CD14-positive monocyte (primary cell): ENCODE results near the gene FKBP3. TPM values are rescaled to one million over a fixed set of nuclear protein-coding genes. Genes with fewer than 3 reads are reported as not detected.

ENCODE experiments used
- DNase-seq, 3 donors: peaks; one replicate each; pipeline ENCODE4 v3.0.0-alpha.2; 2011 to 2022
- H2AFZ ChIP-seq: 2 replicates; pipeline ENCODE4 v1.6.0; 2012; ENCODE audit warnings: mild to moderate bottlenecking, low read depth, low read length, inconsistent platforms; ENCODE audit not compliant: insufficient read depth, poor library complexity, severe bottlenecking
- H3K27ac ChIP-seq, 2 donors: 1 replicate in 1 of 2; 2 replicates in 1 of 2; pipeline ENCODE4 v1.5.1; 2012 to 2013; ENCODE audit warnings: low read length in 2 of 2, control low read depth in 1 of 2, inconsistent platforms in 1 of 2, low read depth in 1 of 2, mild to moderate bottlenecking in 1 of 2
- H3K27me3 ChIP-seq, 2 donors: one replicate each; pipeline versions ENCODE4 v1.6.0 to v1.6.1; 2011 to 2013; ENCODE audit warnings: low read length in 2 of 2; ENCODE audit not compliant: control insufficient read depth in 2 of 2, insufficient read depth in 2 of 2
- H3K36me3 ChIP-seq, 2 donors: replicated peaks in 1 of 2; 1 replicate in 1 of 2; 2 replicates in 1 of 2; pipeline versions ENCODE4 v1.5.1 to v1.6.1; 2012 to 2013; ENCODE audit warnings: low read length in 2 of 2, control low read depth in 1 of 2, inconsistent platforms in 1 of 2, mild to moderate bottlenecking in 1 of 2; ENCODE audit not compliant: insufficient read depth in 2 of 2, control insufficient read depth in 1 of 2
- H3K4me1 ChIP-seq, 2 donors: 1 replicate in 1 of 2; 2 replicates in 1 of 2; pipeline versions ENCODE4 v1.5.1 to v1.6.1; 2012 to 2013; ENCODE audit warnings: low read length in 2 of 2, control low read depth in 1 of 2, inconsistent platforms in 1 of 2, mild to moderate bottlenecking in 1 of 2, moderate library complexity in 1 of 2; ENCODE audit not compliant: insufficient read depth in 2 of 2, control insufficient read depth in 1 of 2
- H3K4me2 ChIP-seq: replicated peaks from 2 replicates; pipeline ENCODE3; 2012; ENCODE audit warnings: low read length, moderate library complexity, mild to moderate bottlenecking; ENCODE audit not compliant: poor library complexity, severe bottlenecking; ENCODE audit errors: extremely low read depth
- H3K4me3 ChIP-seq, 3 experiments: fragments of 200-600 bp in 1 of 3; sonication (generic) in 1 of 3; replicated peaks in 1 of 3; 1 replicate in 2 of 3; 2 replicates in 1 of 3; pipeline ENCODE4 v1.5.1; 2011 to 2013; ENCODE audit warnings: low read length in 3 of 3, mild to moderate bottlenecking in 3 of 3, control low read depth in 2 of 3, low read depth in 2 of 3, inconsistent platforms in 1 of 3, moderate library complexity in 1 of 3
- H3K79me2 ChIP-seq: 2 replicates; pipeline ENCODE4 v1.6.0; 2012; ENCODE audit warnings: mild to moderate bottlenecking, control low read depth, inconsistent platforms, low read length, moderate library complexity; ENCODE audit not compliant: insufficient read depth
- H3K9ac ChIP-seq: 2 replicates; pipeline ENCODE4 v1.6.0; 2017; ENCODE audit warnings: low read length, mild to moderate bottlenecking; ENCODE audit not compliant: insufficient read depth, poor library complexity, severe bottlenecking
- H3K9me3 ChIP-seq, 2 donors: replicated peaks in 1 of 2; 1 replicate in 1 of 2; 2 replicates in 1 of 2; pipeline versions ENCODE4 v1.5.1 to v1.6.1; 2012 to 2013; ENCODE audit warnings: low read length in 2 of 2, control low read depth in 1 of 2; ENCODE audit not compliant: control insufficient read depth in 1 of 2, insufficient read depth in 1 of 2
- H4K20me1 ChIP-seq: 2 replicates; pipeline ENCODE4 v1.6.0; 2012; ENCODE audit warnings: mild to moderate bottlenecking, low read length, control low read depth, moderate library complexity; ENCODE audit not compliant: insufficient read depth
- H3K27ac Mint-ChIP-seq, 7 donors: one replicate each; pipeline ENCODE4 v1.8.0; 2020; ENCODE audit warnings: mild to moderate bottlenecking in 7 of 7, mixed read lengths in 7 of 7, moderate library complexity in 6 of 7, inconsistent platforms in 2 of 7
- H3K27me3 Mint-ChIP-seq, 3 donors: one replicate each; pipeline ENCODE4 v1.8.0; 2021 to 2022; ENCODE audit warnings: low read depth in 3 of 3, mild to moderate bottlenecking in 3 of 3, mixed read lengths in 3 of 3, moderate library complexity in 3 of 3, inconsistent platforms in 1 of 3
- H3K36me3 Mint-ChIP-seq, 2 donors: one replicate each; pipeline ENCODE4 v1.8.0; 2020; ENCODE audit warnings: mixed read lengths in 2 of 2, inconsistent platforms in 1 of 2, mild to moderate bottlenecking in 1 of 2
- H3K4me1 Mint-ChIP-seq: one replicate; pipeline ENCODE4 v1.8.0; 2020; ENCODE audit warnings: mild to moderate bottlenecking, mixed read lengths
- H3K4me3 Mint-ChIP-seq, 2 donors: one replicate each; pipeline ENCODE4 v1.8.0; 2020; ENCODE audit warnings: mild to moderate bottlenecking in 2 of 2, mixed read lengths in 2 of 2, moderate library complexity in 1 of 2
- H3K9me3 Mint-ChIP-seq, 7 donors: one replicate each; pipeline ENCODE4 v1.8.0; 2020 to 2022; ENCODE audit warnings: mixed read lengths in 7 of 7, mild to moderate bottlenecking in 6 of 7, moderate library complexity in 6 of 7, inconsistent platforms in 2 of 7
- CTCF ChIP-seq: fragments of 200-600 bp; IDR thresholded peaks from one replicate; pipeline ENCODE4 v1.8.0; 2022; ENCODE audit warnings: antibody characterized with exemption, mild to moderate bottlenecking
- WGBS: methylation state at CpG from one replicate; pipeline ENCODE4 v1.1.5; 2013; ENCODE audit warnings: missing lambda C conversion rate; ENCODE audit not compliant: insufficient coverage; 5-methylcytosine and 5-hydroxymethylcytosine counted together
- intact Hi-C, 2 donors: fragments of 100-400 bp; cut with micrococcal nuclease; formaldehyde crosslinking; loops; one replicate each; pipeline versions ENCODE4 v1.15.0 to v1.15.1; 2023
- polyA plus RNA-seq, 3 donors: library from polyadenylated mRNA; depleted of rRNA in 1 of 3; unstranded in 2 of 3; stranded (reverse) in 1 of 3; fragments of 300-500 nt in 2 of 3; fragments of >200 nt in 1 of 3; fragmentation: Illumina TruSeq in 2 of 3; gene quantifications; 1 replicate in 2 of 3; 2 replicates in 1 of 3; pipeline ENCODE4 v1.2.3, GENCODE V29; 2012 to 2021

Gene FKBP3
- polyA plus RNA-seq, 3 donors: 18.1 to 50.3 (median 42.5) TPM

GRCh38 chr14:45104561-45104960, 29.7 kb downstream of the FKBP3 start:
- no peak overlapping the region for H2AFZ ChIP-seq
- H3K27ac ChIP-seq: no peak overlapping the region
- no peaks in the 10 kb centered on the region for H3K9me3 ChIP-seq
- H3K36me3 Mint-ChIP-seq: peaks cover 67 to 80% of the 10 kb centered on the region in 2 donors
- intact Hi-C loops: no loop called here
- TF ChIP-seq CTCF: no peak
- no peak overlapping the region for H3K9ac ChIP-seq
- no peak overlapping the region for H3K27ac Mint-ChIP-seq
- H3K4me2 ChIP-seq: no peak overlapping the region
- H3K4me1 ChIP-seq: no peaks in the 10 kb centered on the region
- no peaks in the 10 kb centered on the region for H3K9me3 Mint-ChIP-seq
- no peak overlapping the region for H3K4me3 ChIP-seq
- no peaks in the 10 kb centered on the region for H3K4me1 Mint-ChIP-seq
- no peaks in the 10 kb centered on the region for H3K79me2 ChIP-seq
- no peak overlapping the region for H3K4me3 Mint-ChIP-seq
- H4K20me1 ChIP-seq: no peaks in the 10 kb centered on the region
- DNase-seq: no peak
- H3K27me3 Mint-ChIP-seq: peaks cover 0 to 1% (median 0%) of the 10 kb centered on the region in 3 donors
- no peaks in the 10 kb centered on the region for H3K27me3 ChIP-seq
- peaks cover 76 to 96% of the 10 kb centered on the region in 2 donors for H3K36me3 ChIP-seq
- WGBS: no CpG with 5 or more reads among the region's 1 CpG

GRCh38 chr14:45103806-45104205, 30.5 kb downstream of the FKBP3 start:
- Histone ChIP-seq H4K20me1 (no peaks in the 10 kb centered on the region), H3K4me2 (no peak overlapping the region), H3K4me3 (no peak overlapping the region), H3K36me3 (peaks cover 74 to 97% of the 10 kb centered on the region in 2 donors), H3K4me1 (no peaks in the 10 kb centered on the region), H3K79me2 (no peaks in the 10 kb centered on the region), H3K27ac (no peak overlapping the region), H3K27me3 (no peaks in the 10 kb centered on the region), H2AFZ (no peak overlapping the region), H3K9me3 (no peaks in the 10 kb centered on the region), H3K9ac (no peak overlapping the region)
- Mint-ChIP-seq H3K36me3 (peaks cover 66 to 81% of the 10 kb centered on the region in 2 donors), H3K4me3 (no peak overlapping the region), H3K27ac (no peak overlapping the region), H3K9me3 (no peaks in the 10 kb centered on the region), H3K4me1 (no peaks in the 10 kb centered on the region), H3K27me3 (peaks cover 0 to 1% (median 0%) of the 10 kb centered on the region in 3 donors)
- TF ChIP-seq CTCF: no peak
- intact Hi-C loops: no loop called here
- no peak for DNase-seq
